ENCODE measurements around the gene FASTKD1.

GRCh38 chr2:169511818-169512217, 61.8 kb downstream of the FASTKD1 start:
- no peak for TF ChIP-seq POLR2A (IDR thresholded peaks at IDR 0.05)
- TF ChIP-seq, protein P1, sequence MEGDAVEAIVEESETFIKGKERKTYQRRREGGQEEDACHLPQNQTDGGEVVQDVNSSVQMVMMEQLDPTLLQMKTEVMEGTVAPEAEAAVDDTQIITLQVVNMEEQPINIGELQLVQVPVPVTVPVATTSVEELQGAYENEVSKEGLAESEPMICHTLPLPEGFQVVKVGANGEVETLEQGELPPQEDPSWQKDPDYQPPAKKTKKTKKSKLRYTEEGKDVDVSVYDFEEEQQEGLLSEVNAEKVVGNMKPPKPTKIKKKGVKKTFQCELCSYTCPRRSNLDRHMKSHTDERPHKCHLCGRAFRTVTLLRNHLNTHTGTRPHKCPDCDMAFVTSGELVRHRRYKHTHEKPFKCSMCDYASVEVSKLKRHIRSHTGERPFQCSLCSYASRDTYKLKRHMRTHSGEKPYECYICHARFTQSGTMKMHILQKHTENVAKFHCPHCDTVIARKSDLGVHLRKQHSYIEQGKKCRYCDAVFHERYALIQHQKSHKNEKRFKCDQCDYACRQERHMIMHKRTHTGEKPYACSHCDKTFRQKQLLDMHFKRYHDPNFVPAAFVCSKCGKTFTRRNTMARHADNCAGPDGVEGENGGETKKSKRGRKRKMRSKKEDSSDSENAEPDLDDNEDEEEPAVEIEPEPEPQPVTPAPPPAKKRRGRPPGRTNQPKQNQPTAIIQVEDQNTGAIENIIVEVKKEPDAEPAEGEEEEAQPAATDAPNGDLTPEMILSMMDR (IDR thresholded peaks at IDR 0.05), result no peak
